Activated T-helper 17 cell treated with anti-CD3 and anti-CD28 coated beads, Interleukin-2, amount 50 U/mL, for 72 hours (primary cell): ENCODE measurements around the gene ATCAY. TPM values are rescaled to one million over a fixed set of nuclear protein-coding genes. Genes with fewer than 3 reads are reported as not detected.
A peak's percentile ranks its signal among the peaks of the same experiment; 100 is the strongest.
"Not testable (repeated sequence)": the region's sequence is repeated elsewhere in the genome, so short reads cannot be mapped to it uniquely, and the experiment has no call there.

Experiments
- ATAC-seq: fragments of 150-1000 bp; cut with Tn5 transposase; replicated peaks from 2 replicates; pipeline ENCODE4 v1.10.0; 2021; ENCODE audit warnings: mild to moderate bottlenecking, moderate library complexity
- H3K27ac Mint-ChIP-seq: one replicate; pipeline ENCODE4 v1.8.0; 2022; ENCODE audit warnings: mixed read lengths
- H3K27me3 Mint-ChIP-seq: one replicate; pipeline ENCODE4 v1.8.0; 2022; ENCODE audit warnings: mixed read lengths
- H3K36me3 Mint-ChIP-seq: one replicate; pipeline ENCODE4 v1.8.0; 2022; ENCODE audit warnings: low read depth, mild to moderate bottlenecking, mixed read lengths
- H3K4me1 Mint-ChIP-seq: one replicate; pipeline ENCODE4 v1.8.0; 2022; ENCODE audit warnings: mixed read lengths
- H3K4me3 Mint-ChIP-seq: one replicate; pipeline ENCODE4 v1.8.0; 2022; ENCODE audit warnings: mild to moderate bottlenecking, mixed read lengths
- H3K9me3 Mint-ChIP-seq: one replicate; pipeline ENCODE4 v1.8.0; 2022; ENCODE audit warnings: mixed read lengths
- total RNA-seq, 2 donors: library from RNA; stranded (reverse); gene quantifications; one replicate each; pipeline ENCODE4 v1.2.3, GENCODE V29; 2022

Gene ATCAY
- total RNA-seq, 2 donors from 2014 or later = not detected

- ATAC-seq = no peak
- Mint-ChIP-seq H3K9me3 (no peaks in the 10 kb centered on the region), H3K4me3 (no peak overlapping the region), H3K27ac (no peak overlapping the region), H3K4me1 (no peaks in the 10 kb centered on the region), H3K27me3 (no peaks in the 10 kb centered on the region), H3K36me3 (peaks cover 73% of the 10 kb centered on the region)
These were observed 80.5 kb downstream of the ATCAY start for GRCh38 chr19:3961007-3961406.

- Mint-ChIP-seq H3K9me3 (no peaks in the 10 kb centered on the region), H3K36me3 (peaks cover 84% of the 10 kb centered on the region), H3K4me1 (no peaks in the 10 kb centered on the region), H3K27ac (no peak overlapping the region), H3K27me3 (no peaks in the 10 kb centered on the region), H3K4me3 (no peak overlapping the region)
- ATAC-seq = no peak
These were observed 83.2 kb downstream of the ATCAY start for GRCh38 chr19:3963458-3964255.

- Mint-ChIP-seq H3K4me1 (peaks cover 2% of the 10 kb centered on the region), H3K4me3 (no peak overlapping the region), H3K27ac (no peak overlapping the region), H3K27me3 (no peaks in the 10 kb centered on the region), H3K36me3 (peaks cover 89% of the 10 kb centered on the region), H3K9me3 (no peaks in the 10 kb centered on the region)
- no peak for ATAC-seq
These were observed 84.0 kb downstream of the ATCAY start for GRCh38 chr19:3964256-3965194.

GRCh38 chr19:3966051-3967017, 85.8 kb downstream of the ATCAY start:
- H3K4me3 Mint-ChIP-seq = no peak overlapping the region
- H3K27ac Mint-ChIP-seq = no peak overlapping the region
- H3K9me3 Mint-ChIP-seq = no peaks in the 10 kb centered on the region
- peaks cover 11% of the 10 kb centered on the region for H3K4me1 Mint-ChIP-seq
- ATAC-seq = no peak
- H3K27me3 Mint-ChIP-seq = no peaks in the 10 kb centered on the region
- peaks cover 82% of the 10 kb centered on the region for H3K36me3 Mint-ChIP-seq

GRCh38 chr19:3967983-3968382, 87.5 kb downstream of the ATCAY start:
- not testable (repeated sequence) for H3K4me3 Mint-ChIP-seq, H3K27me3 Mint-ChIP-seq, ATAC-seq, H3K9me3 Mint-ChIP-seq, H3K27ac Mint-ChIP-seq
- peaks cover 66% of the 10 kb centered on the region for H3K36me3 Mint-ChIP-seq
- H3K4me1 Mint-ChIP-seq = peaks cover 11% of the 10 kb centered on the region

GRCh38 chr19:3968556-3969434, 88.3 kb downstream of the ATCAY start:
- H3K4me3 Mint-ChIP-seq = peak overlapping the region; percentile 92
- ATAC-seq = no peak
- no peaks in the 10 kb centered on the region for H3K27me3 Mint-ChIP-seq
- H3K27ac Mint-ChIP-seq = peak overlapping the region; percentile 95
- H3K4me1 Mint-ChIP-seq = peaks cover 11% of the 10 kb centered on the region
- no peaks in the 10 kb centered on the region for H3K9me3 Mint-ChIP-seq
- H3K36me3 Mint-ChIP-seq = peaks cover 58% of the 10 kb centered on the region

GRCh38 chr19:3969435-3970312, 89.2 kb downstream of the ATCAY start:
- no peaks in the 10 kb centered on the region for H3K9me3 Mint-ChIP-seq
- H3K36me3 Mint-ChIP-seq = peaks cover 55% of the 10 kb centered on the region
- H3K27ac Mint-ChIP-seq = peak overlapping the region; percentile 95
- no peak for ATAC-seq
- no peaks in the 10 kb centered on the region for H3K27me3 Mint-ChIP-seq
- peaks cover 11% of the 10 kb centered on the region for H3K4me1 Mint-ChIP-seq
- peak overlapping the region; percentile 92 for H3K4me3 Mint-ChIP-seq

- Mint-ChIP-seq H3K9me3 (no peaks in the 10 kb centered on the region), H3K27ac (peak overlapping the region; percentile 95), H3K4me3 (peak overlapping the region; percentile 92), H3K27me3 (no peaks in the 10 kb centered on the region), H3K36me3 (peaks cover 54% of the 10 kb centered on the region), H3K4me1 (peaks cover 11% of the 10 kb centered on the region)
- no peak for ATAC-seq
These were observed 89.9 kb downstream of the ATCAY start for GRCh38 chr19:3970313-3970807.

GRCh38 chr19:3970808-3971598, 90.5 kb downstream of the ATCAY start, which contains the start of gene DAPK3:
TSS of gene DAPK3 (minus strand) at chr19:3971099. CDS start at chr19:3969735, 1,364 bp downstream.
- H3K27ac Mint-ChIP-seq = peak within 1 kb of the TSS; percentile 95
- ATAC-seq = peak; percentile 98
- H3K9me3 Mint-ChIP-seq = no peaks in the 10 kb centered on the region
- peaks cover 11% of the 10 kb centered on the region for H3K4me1 Mint-ChIP-seq
- H3K4me3 Mint-ChIP-seq = peak within 1 kb of the TSS; percentile 92
- H3K36me3 Mint-ChIP-seq = peaks cover 54% of the 10 kb centered on the region
- H3K27me3 Mint-ChIP-seq = no peaks in the 10 kb centered on the region

GRCh38 chr19:3975144-3975543, 94.7 kb downstream of the ATCAY start:
- Mint-ChIP-seq H3K9me3 (no peaks in the 10 kb centered on the region), H3K27me3 (no peaks in the 10 kb centered on the region), H3K4me3 (no peak overlapping the region), H3K36me3 (peaks cover 59% of the 10 kb centered on the region), H3K4me1 (peaks cover 3% of the 10 kb centered on the region), H3K27ac (no peak overlapping the region)
- ATAC-seq = no peak

GRCh38 chr19:3975637-3976087, 95.2 kb downstream of the ATCAY start:
- no peaks in the 10 kb centered on the region for H3K9me3 Mint-ChIP-seq
- H3K4me1 Mint-ChIP-seq = no peaks in the 10 kb centered on the region
- H3K27ac Mint-ChIP-seq = no peak overlapping the region
- H3K4me3 Mint-ChIP-seq = no peak overlapping the region
- no peak for ATAC-seq
- peaks cover 59% of the 10 kb centered on the region for H3K36me3 Mint-ChIP-seq
- H3K27me3 Mint-ChIP-seq = no peaks in the 10 kb centered on the region
